GM19035 (cell line): ENCODE measurements around the gene CRIM1.

Source experiments
- ATAC-seq: cut with Tn5 transposase; IDR thresholded peaks from one replicate; pipeline ENCODE4 v1.9.1; 2021; ENCODE audit not compliant: unreplicated experiment

CRIM1 gene

DNA sequence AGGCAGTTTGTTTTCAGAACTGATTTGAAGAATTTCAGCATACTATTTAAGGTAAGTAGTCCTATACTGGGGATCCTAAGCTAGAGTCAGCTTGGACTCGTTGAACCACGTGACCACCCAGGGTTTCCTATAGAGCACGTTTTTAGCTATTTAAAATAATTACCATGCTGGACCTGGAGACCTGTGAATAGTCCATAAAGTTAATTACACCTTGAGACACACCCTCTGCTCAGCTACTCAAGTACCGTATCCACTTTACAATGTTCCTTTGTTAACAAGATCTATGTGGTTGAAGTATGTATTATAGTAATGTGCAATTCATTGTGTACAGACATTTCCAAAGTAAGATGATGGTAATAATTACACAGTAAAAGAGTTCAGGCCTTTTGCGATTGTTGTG lies 67.6 kb downstream of the CRIM1 start:
- ATAC-seq: no peak

DNA sequence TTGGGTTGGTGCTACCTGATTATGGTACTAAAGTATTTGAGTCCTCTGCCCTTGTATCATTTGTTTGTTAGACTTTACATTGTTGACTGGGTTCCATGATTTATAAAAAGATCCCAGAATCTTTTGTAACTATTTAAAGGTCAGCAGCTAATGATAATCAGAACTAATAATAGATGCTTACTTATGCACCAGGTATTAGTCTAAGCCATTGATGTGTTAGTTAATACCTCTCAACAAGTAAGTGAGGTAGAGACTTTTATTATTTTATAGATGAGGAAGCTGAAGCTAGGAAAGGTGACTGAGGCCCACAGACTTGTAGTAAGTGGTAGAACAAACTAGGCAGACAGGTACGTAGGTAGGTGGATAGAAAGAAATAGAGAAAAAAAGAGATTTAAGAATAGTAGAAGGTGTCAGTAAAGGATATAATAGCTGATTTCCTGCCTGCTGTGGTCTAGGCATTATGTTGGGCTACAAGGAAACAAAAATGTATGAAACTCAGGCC lies 68.1 kb downstream of the CRIM1 start:
- ATAC-seq: no peak

DNA sequence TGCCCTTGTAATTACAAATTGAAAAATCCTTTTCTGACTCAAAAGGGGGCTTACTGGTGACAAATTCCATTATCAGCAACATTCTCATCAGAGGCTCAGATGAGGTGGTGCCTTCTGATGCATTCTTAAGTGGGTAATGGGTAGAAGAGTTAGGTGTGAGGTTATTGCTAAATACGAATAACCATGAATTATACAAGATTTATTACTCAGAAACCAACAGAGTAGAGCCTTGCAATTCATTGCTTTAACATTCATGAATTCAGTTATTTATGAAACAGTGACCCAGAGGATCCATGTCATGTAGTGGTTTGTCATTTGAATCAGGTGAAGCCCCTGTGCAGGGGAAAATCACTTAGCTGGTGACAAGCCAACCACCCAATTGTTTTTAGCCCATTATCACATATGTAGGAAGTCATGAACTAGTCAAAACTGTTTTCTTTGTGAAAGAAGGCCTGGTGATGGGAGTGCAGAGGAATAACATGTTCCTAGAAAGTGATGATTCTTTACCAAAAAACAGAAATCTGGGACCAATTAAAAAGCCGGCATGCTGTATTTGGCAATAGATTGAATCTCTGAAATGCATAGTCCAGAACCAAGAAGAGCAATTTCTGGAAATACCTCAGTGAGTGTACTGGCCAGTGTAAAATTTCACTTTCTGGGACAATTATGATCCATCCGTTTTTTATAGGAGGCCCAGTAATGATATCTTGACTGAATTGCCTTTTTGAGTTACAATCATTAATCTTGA lies 70.2 kb downstream of the CRIM1 start:
- no peak for ATAC-seq

DNA sequence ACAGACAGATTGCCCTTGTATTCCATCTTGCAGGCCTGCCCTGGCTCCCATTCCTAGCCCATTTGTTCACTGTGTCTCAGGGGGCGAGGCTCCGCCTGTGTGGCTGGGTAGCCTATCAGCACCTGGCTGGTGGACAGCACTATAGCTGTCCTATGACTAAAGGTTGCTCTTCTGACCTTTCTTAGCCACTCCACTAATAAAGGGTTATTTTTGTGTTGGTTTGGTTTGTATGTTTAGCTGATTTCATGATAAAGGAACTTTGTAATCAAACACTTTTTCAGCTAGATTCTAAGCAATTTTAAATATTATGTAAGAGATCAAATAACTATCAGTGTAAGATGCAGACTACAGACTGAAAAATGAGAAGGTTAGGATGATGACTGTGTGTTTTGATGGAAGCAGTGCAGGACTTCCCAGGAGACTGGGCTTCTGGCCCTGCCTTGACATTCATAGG lies 72.2 kb downstream of the CRIM1 start:
- ATAC-seq: no peak

DNA sequence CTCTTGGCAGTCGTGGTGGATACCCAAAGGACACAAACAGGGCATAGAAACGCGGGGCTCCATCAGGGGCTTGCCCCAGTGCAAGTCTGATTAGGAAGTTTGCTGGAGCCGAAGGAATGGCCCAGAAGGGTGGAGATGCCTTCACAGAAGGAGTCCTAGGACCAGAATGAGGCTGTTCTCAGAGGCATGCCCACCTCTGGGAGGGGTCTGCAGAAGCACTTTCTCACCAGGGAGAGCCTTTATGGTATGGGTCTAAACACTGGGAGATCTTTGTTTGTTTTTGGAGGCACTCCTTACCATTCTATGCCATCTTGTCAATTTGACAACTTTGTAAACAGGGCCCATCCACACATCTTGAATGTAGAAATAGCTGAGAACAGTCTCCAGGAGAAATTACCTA lies 75.0 kb downstream of the CRIM1 start:
- ATAC-seq: no peak

DNA sequence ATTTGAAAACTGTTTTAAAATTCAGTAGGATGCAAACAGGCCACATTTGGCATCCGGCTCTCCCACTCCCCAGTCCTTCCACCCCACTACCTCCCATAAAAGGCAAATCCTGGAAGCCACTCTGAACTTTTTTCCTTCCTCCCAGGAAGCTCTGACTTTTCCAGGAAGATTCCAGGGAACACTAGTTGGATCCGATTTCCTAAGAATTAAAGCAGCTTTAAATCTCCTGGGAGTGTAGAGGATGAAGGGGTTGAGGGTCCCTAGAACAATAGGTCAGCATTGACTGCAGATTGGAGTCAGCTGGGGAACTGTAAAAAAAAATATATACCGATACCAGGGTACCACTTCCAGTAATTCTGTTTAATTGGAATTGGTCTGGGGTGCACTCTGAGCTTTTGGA lies 76.9 kb downstream of the CRIM1 start:
- ATAC-seq: no peak

DNA sequence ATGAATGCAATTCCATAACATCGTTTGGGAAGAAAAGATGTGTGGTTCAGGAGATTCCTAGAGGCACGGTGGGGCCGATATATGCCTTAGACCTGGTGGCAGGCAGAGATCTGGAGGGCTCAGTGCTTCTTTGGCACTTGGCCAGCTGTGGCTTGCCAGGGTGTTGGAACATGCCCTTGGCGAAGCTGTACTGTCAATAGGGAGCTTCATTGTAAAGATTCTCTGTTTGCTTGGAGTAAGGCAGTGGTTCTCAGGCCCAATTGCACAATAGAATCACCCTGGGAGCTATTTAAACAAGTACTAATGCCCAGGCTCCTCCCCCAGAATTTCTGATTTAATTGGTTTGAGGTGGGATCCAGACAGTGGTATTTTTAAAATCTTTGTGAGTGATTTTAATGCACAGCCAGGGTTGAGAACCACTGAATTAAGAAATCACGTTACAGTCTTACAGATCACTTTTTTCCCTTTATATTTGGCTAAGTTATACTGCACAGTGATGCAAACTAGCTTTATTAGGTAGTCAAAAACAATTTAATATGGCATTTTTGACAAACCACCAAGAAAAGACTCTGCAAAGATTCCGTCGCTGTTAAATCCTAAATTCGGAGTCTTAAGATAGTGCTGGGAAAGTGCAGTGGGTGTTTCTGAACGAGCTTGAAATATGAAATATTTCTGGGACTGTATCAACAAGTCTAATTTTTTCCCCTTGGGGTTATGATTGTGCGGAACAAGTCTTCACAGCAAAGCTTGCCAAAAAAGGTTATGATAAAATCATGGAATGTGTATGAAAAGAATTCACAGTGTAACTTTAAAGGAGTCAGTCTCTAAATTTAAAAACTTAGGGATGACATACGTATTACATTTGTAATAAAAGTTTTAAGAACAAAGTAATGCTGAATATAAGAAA lies 78.0 kb downstream of the CRIM1 start:
- no peak for ATAC-seq

DNA sequence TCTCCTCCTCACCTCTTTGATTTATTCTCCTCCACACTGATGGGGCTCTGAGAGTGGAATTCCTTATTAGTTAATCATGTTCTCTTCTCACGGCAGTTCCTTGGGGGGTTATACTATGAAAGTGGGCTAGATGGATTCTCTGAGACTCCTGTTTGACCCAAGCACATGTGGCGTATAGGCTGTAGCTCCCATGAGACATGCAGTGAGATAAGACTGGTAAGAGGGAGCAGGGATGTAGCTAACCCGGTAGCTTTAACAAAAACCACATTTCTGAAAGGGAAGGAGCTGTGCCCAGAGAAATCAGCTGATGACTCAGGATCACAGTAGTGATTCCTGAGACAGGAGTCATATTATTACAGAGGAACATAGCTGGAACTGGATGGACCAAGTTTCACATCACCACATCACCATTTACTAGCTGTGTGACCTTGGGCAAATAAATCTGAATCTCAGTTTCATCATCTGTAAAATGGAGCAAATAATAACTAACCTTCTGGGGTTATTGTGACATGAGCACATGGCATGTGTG lies 82.9 kb downstream of the CRIM1 start:
- no peak for ATAC-seq

DNA sequence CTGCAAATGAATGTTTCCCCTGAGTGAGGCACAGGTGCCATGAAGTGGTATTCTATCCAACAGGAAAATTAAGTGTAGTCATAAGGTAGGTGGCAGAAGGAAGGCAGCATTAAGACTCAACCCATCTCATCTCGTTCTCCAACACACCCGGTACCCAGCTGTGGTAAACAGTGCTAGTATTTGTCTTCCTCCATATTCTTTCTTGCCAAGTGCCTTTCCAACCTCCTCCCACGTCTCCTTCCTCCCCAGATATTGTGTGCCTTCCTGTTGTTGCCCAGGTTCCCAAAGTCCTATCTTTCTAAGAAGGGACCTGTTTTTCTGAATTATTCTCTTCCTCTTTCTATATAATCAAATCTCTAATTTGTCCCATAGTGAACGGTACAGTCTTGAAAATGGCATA lies 83.5 kb downstream of the CRIM1 start:
- ATAC-seq: no peak

DNA sequence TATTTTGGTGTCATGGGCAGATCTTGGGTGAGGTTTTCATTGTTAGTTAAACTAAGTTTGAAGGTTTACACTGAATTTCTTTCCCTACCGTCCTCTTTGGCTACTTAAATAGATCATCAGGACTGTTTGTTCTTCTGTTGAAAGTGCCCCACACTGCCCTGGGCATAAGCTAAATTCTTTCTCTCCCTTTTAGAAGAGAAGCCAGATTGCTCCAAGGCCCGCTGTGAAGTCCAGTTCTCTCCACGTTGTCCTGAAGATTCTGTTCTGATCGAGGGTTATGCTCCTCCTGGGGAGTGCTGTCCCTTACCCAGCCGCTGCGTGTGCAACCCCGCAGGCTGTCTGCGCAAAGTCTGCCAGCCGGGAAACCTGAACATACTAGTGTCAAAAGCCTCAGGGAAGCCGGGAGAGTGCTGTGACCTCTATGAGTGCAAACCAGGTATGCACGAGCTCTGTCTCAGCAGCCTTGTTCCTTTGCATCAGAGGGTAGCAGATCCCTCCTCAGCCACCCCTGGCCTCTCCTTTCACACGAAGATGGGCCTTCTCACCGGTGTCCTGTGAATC lies 85.6 kb downstream of the CRIM1 start:
- ATAC-seq: no peak

DNA sequence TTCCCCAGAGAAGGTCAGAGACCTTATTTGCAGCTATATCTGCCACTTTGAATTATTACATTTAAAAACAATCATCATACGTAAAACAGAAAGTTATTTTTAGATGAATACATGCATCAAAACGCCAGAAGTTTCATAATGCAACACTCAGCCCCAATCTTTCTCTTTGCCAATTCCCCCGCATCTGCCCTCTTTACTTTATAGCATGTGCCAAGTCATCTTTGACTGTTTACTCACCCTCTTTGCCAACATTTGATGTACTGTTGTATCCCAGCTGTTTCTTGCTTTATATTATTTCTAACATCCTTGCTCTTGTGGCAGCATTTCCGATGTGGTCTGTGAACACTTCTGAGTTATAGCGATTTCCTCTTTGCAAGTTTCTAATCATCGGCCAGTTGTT lies 86.2 kb downstream of the CRIM1 start:
- ATAC-seq: no peak

DNA sequence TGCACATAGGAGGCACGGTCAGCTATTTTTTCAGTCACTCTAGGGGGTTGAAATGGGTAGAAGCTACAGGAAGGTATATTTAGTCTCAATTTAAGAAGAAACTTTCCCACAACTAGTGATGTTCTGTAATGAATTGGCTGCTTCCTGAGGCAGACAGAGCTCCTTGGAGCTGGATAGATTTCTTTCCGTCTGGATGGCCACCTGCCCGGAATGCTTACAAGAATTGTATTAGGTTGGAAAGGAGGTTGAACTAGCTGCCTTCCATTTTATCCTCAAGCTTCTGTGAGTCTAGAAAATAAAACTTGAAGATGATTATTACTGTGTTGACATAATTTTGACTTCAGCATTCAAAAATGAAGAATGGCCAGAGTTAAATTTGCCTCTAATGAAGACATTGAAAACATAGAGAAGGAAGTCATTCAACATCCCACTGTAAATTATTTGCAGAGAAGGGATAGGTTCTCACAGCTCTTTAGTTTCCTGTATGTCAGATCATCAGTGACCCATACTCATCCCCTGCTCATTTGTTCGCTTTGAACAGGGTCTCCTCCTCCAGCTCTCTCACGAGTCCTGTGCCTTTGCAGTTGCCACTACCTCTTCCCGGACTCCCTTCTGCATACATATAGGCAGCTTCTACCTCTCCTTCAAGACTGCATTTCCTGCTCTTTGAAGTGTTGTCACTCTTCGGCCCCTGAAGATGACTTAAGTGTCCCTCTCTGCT lies 88.8 kb downstream of the CRIM1 start:
- no peak for ATAC-seq

DNA sequence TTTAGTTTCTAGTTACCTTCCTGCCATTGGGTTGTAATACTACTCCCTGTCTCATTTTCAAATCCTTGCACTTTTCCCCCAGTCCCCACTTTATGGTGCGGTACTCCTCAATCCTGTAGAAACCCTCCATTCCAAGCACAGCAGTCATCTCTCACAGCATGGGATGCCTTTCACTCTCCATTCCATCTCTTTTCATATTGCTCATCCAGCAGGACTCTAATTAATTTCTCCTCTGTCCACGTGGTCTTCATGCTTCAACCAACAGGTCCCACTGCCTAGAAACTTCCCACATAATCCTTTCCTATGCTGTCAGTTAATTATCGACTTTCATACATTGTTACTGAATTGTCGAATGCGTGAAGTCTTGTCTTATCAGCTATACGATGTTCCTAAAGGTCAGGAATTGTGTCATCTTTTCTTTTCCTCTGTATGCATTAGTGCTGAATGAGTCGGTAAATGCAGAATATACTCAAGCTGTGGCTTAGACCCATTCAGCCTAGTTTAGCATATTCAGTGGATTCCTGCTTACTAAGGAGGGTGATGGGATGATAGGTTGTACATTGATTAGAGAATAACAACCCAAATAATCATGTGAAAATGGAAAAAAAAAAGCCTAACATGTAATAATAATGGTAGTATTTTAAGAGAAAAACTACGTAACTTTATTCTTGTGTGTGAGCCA lies 89.7 kb downstream of the CRIM1 start:
- no peak for ATAC-seq

DNA sequence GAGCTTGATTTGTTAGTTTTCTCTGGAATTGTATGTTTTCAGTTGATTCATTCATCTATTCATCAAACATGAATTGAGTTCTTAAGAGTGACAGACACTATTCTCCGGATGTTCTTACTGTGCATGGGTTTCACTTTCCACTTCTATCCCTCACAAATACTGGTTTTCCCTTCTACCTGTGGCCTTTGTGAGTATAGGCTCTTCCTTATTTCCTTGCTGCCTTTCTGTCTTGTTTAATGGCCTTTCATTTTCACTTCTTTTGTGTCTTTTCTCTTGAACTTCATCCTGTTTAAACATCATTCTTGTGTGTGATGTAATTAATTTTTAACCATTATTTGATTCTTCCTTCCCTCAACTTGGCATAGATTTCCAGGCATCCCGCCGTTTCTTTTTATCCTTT lies 90.7 kb downstream of the CRIM1 start:
- ATAC-seq: no peak

DNA sequence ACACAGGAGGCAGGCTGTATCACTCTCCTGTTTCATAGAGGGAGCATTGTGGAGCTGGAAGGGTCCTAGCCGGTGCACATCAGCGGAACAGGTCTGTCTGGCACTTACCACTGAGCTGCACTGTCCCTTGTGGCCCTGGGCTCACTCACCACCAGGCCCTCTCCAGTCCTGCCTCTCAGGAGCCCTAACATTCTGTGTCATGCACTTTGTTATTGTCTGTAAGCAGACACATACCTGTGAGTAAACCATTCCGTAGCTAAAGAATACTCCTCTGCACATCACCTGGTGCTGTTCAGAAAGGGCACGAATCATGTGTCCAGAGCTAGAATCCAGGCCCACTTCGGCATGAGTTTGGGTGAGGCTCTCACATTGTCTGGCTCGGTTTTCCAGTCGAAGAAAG lies 93.6 kb downstream of the CRIM1 start:
- ATAC-seq: no peak

DNA sequence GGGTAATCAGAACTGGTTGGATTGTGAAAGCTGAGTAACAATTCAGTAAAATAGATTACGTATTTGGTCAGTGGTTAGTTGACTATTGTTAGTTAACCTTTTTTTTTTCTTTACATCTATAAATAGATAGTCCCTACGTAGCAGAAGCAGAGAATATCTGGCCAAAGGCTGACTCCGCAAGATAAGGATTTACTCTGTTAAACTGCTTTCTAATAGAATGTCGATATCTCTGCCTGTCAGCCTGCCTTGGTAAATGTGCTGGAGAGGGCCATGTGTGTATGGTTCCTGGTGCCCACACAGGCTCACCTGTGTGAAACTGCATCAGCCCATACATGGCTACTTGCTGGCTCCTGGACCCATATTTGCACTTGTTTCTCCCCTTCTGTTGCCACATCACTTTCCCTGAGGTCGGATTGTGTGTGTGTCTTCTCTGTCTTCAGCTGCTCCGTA lies 94.4 kb downstream of the CRIM1 start:
- ATAC-seq: no peak

DNA sequence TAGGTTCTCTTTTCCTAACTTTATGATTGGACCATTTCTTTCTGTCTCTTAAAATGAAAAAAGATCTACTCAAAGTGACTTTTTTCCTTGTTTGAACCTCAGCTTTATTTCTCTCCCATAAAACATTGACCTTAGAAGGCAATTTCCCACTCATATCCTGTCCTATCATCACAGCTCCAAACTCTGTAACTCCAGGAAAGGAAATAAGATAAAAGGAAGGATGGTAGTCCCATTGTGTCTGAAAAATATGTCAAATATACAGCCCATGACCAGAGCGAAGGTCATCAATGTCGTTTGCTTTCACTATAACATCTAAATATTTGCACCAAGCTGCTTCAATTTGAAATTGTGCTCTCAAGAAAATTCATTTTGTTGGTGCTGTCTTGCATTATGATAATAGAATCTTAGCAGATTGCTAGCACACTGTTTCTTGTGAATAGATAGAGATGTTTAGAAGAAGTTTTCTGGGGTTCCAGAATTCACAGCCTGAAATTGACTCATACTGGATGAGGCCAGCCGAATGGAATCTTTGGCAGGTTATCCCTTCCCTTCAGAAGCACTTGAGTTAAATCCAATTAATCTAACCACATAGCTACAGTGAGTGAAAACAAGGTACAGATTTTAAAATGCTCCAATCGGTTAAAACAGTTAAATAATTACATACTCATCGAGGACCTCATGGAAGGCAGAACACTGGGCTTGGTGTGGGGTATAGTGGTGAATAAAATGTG lies 95.1 kb downstream of the CRIM1 start:
- ATAC-seq: no peak

DNA sequence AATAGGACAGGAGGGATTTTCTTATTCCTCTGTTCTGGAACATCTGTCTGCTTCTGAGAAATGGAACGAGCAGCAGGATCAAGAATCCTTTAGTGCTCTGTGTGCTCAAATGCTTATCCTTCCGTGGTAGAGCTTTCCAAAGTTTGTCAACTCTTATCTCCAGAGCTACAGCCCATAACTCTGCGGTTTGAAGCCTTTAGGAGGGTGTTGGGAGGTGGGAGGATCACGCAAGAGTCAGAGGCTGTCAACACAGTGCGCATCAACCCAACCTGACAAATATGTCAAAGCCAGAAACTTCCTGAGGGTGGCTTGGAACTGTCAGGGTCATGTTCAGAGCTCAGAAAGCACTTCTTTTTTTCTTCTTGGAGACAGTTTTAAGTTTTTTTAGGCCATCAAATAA lies 95.9 kb downstream of the CRIM1 start:
- no peak for ATAC-seq

DNA sequence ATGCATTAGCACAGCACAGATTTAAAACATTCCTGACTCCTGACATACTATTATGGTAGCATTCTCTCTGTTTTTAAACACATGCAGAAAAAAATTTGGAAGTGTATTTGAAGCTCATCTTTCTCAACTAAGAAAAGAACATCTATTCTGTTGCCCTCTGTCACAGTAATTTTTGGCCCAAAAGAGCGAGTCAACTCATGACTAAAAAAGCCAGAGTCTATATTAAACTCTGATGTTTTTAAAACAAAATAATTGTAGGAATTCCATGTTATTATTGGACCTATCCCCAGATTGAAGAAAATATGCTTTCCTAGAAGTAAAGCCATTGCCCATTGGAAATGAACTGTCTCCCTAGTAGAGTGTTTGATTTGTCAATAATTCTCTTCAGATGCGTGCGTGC lies 96.7 kb downstream of the CRIM1 start:
- ATAC-seq: no peak

DNA sequence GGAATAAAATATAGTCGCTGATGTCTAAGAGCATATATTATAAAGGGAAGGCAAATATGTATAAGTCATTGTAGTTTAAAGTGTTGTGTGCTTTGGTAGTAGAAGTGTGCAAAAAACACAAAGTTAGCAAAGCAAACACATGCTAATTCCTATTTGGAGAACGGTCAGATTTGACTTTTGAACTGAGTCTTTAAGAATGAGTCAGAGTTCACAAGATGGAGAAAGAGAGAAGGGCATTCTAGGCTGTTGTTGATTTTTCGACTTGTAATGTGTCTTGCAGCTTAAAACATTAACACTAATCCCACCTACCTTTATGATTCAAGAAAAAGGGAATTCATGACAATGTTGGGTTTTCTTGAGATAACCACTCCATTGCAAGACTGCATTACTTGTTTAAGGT lies 98.1 kb downstream of the CRIM1 start:
- no peak for ATAC-seq
